ENCODE measurements around the gene RNF223. TPM values are rescaled to one million over a fixed set of nuclear protein-coding genes. Genes with fewer than 3 reads are reported as not detected.
"Not testable (repeated sequence)": the region's sequence is repeated elsewhere in the genome, so short reads cannot be mapped to it uniquely, and the experiment has no call there.

Gene RNF223
- polyA plus RNA-seq, 3 donors, result 0.56 to 0.88 (median 0.62) TPM

GRCh38 chr1:1031659-1032235 lies 42.4 kb downstream of the RNF223 start:
- DNase-seq, result no peak

- DNase-seq, result not testable (repeated sequence)
Observed at GRCh38 chr1:1030867-1031658, 43.0 kb downstream of the RNF223 start.

GRCh38 chr1:1027791-1028190 lies 46.3 kb downstream of the RNF223 start:
- no peak for DNase-seq

- no peak for DNase-seq
Observed at GRCh38 chr1:1026599-1027413, 47.3 kb downstream of the RNF223 start.

GRCh38 chr1:1025730-1026129 lies 48.4 kb downstream of the RNF223 start:
- no peak for DNase-seq

- peak; percentile 84 for DNase-seq
Observed at GRCh38 chr1:1024771-1025699, 49.1 kb downstream of the RNF223 start.

- no peak for DNase-seq
Observed at GRCh38 chr1:1024149-1024770, 49.8 kb downstream of the RNF223 start.

- no peak for DNase-seq
Observed at GRCh38 chr1:1023700-1024099, 50.4 kb downstream of the RNF223 start.

- no peak for DNase-seq
Observed at GRCh38 chr1:1022302-1023009, 51.6 kb downstream of the RNF223 start.

- no peak for DNase-seq
Observed at GRCh38 chr1:1021920-1022259, 52.2 kb downstream of the RNF223 start.

- no peak for DNase-seq
Observed at GRCh38 chr1:1021010-1021919, 52.8 kb downstream of the RNF223 start.

Other genes with a start within 250 kb of the RNF223 start
- gene SAMD11, start 150.4 kb downstream of the RNF223 start, polyA plus RNA-seq (ENCODE audit: insufficient read length in 3 of 3), result 10 to 100 TPM; 67.8 to 90.6 (median 89.8) TPM
- gene NOC2L, start 115.0 kb downstream of the RNF223 start, polyA plus RNA-seq (ENCODE audit: insufficient read length in 3 of 3), result 10 to 100 TPM; 65.5 to 71.9 (median 68.9) TPM
- gene KLHL17, start 113.7 kb downstream of the RNF223 start, polyA plus RNA-seq (ENCODE audit: insufficient read length in 3 of 3), result 10 to 100 TPM in 2 of 3 donors, 1 to 10 TPM in 1; 9.9 to 14.3 (median 13.6) TPM
- under 1 TPM; 0.16 to 0.44 (median 0.26) TPM for gene PLEKHN1, start 107.8 kb downstream of the RNF223 start, polyA plus RNA-seq (ENCODE audit: insufficient read length in 3 of 3)
- under 1 TPM; 0.13 to 0.57 (median 0.28) TPM for gene PERM1, start 92.2 kb downstream of the RNF223 start, polyA plus RNA-seq (ENCODE audit: insufficient read length in 3 of 3)
- gene HES4, start 74.2 kb downstream of the RNF223 start, polyA plus RNA-seq (ENCODE audit: insufficient read length in 3 of 3), result 10 to 100 TPM; 33.1 to 47.9 (median 43.2) TPM
- 10 to 100 TPM; 13.7 to 18.1 (median 16.5) TPM for gene ISG15, start 60.8 kb downstream of the RNF223 start, polyA plus RNA-seq (ENCODE audit: insufficient read length in 3 of 3)
- 100 to 1,000 TPM; 281 to 299 (median 289) TPM for gene AGRN, start 54.2 kb downstream of the RNF223 start, polyA plus RNA-seq (ENCODE audit: insufficient read length in 3 of 3)
- 10 to 100 TPM; 16.3 to 19.9 (median 18.2) TPM for gene C1orf159, start 41.8 kb upstream of the RNF223 start, polyA plus RNA-seq (ENCODE audit: insufficient read length in 3 of 3)
- 1 to 10 TPM in 2 of 3 donors, under 1 TPM in 1; 0.94 to 1.1 (median 1.1) TPM for gene TTLL10, start 99.6 kb upstream of the RNF223 start, polyA plus RNA-seq (ENCODE audit: insufficient read length in 3 of 3)
- gene TNFRSF18, start 132.3 kb upstream of the RNF223 start, polyA plus RNA-seq (ENCODE audit: insufficient read length in 3 of 3), result 1 to 10 TPM in 1 of 3 donors, under 1 TPM in 2; 0.75 to 1.2 (median 0.89) TPM
- gene TNFRSF4, start 139.8 kb upstream of the RNF223 start, polyA plus RNA-seq (ENCODE audit: insufficient read length in 3 of 3), result 1 to 10 TPM; 1.5 to 2.7 (median 2.7) TPM
- gene SDF4, start 157.7 kb upstream of the RNF223 start, polyA plus RNA-seq (ENCODE audit: insufficient read length in 3 of 3), result 100 to 1,000 TPM; 134 to 147 (median 135) TPM
- gene B3GALT6, start 157.9 kb upstream of the RNF223 start, polyA plus RNA-seq (ENCODE audit: insufficient read length in 3 of 3), result 10 to 100 TPM; 22.3 to 27.1 (median 25.0) TPM
- 10 to 100 TPM; 13.8 to 18.4 (median 13.8) TPM for gene C1QTNF12, start 172.4 kb upstream of the RNF223 start, polyA plus RNA-seq (ENCODE audit: insufficient read length in 3 of 3)
- 10 to 100 TPM; 51.7 to 58.8 (median 54.6) TPM for gene UBE2J2, start 199.5 kb upstream of the RNF223 start, polyA plus RNA-seq (ENCODE audit: insufficient read length in 3 of 3)
- gene SCNN1D, start 206.1 kb upstream of the RNF223 start, polyA plus RNA-seq (ENCODE audit: insufficient read length in 3 of 3), result 1 to 10 TPM; 5.9 to 9.0 (median 7.6) TPM
- 10 to 100 TPM; 33.2 to 35.6 (median 33.5) TPM for gene ACAP3, start 233.6 kb upstream of the RNF223 start, polyA plus RNA-seq (ENCODE audit: insufficient read length in 3 of 3)
- gene PUSL1, start 234.3 kb upstream of the RNF223 start, polyA plus RNA-seq (ENCODE audit: insufficient read length in 3 of 3), result 10 to 100 TPM in 2 of 3 donors, 1 to 10 TPM in 1; 8.8 to 11.7 (median 11.2) TPM